HCT116 (cell line): ENCODE results near the gene LSP1. TPM values are rescaled to one million over a fixed set of nuclear protein-coding genes. Genes with fewer than 3 reads are reported as not detected.

Experiments
- ATAC-seq: fragments of 200-7000 bp; cut with Tn5 transposase; 2 replicates; pipeline ENCODE4 v1.9.1; 2020; ENCODE audit warnings: mild to moderate bottlenecking, moderate library complexity
- BruUV-seq: library from RNA; stranded (reverse); fragments of 400-500 nt; replicated peaks from 2 replicates; lab custom pipeline; 2021; lab: Mats Ljungman, UMichigan
- CTCF ChIA-PET: fragments of 300-600 bp; sonication (Branson Sonifier 250); formaldehyde crosslinking; loops from one replicate; lab custom pipeline; 2021; ENCODE audit warnings: antibody characterized with exemption; lab: Charles Lee
- POLR2A ChIA-PET: fragments of 300-600, 350-600 bp; sonication (Branson Sonifier 250); formaldehyde crosslinking; loops from one replicate; lab custom pipeline; 2021; ENCODE audit warnings: antibody characterized with exemption; lab: Charles Lee
- RAD21 ChIA-PET, 2 experiments: fragments of 300-600 bp; sonication (Branson Sonifier 250); formaldehyde crosslinking; loops; one replicate each; lab custom pipeline; 2023; ENCODE audit warnings: low total read pairs in 2 of 2; ENCODE audit not compliant: uncharacterized antibody in 2 of 2, unreplicated experiment in 2 of 2, low non-redundant PET in 1 of 2; lab: Charles Lee
- DNase-seq: peaks from one replicate; pipeline ENCODE4 v3.0.0-alpha.2; 2010; ENCODE audit warnings: low read depth, low spot score
- H2AFZ ChIP-seq: fragments of 200-600 bp; shearing (Covaris generic), sonication (generic); 2 replicates; pipeline ENCODE4 v1.6.1; 2017; ENCODE audit warnings: low read depth, mixed run types, mixed read lengths, antibody characterized with exemption, low read length; ENCODE audit not compliant: poor library complexity, severe bottlenecking
- H3K27ac ChIP-seq: 2 replicates; pipeline ENCODE4 v1.5.1; 2012; ENCODE audit warnings: low read depth, low read length
- H3K27me3 ChIP-seq: fragments of 200-600 bp; sonication (generic); 2 replicates; pipeline ENCODE4 v1.6.1; 2016; ENCODE audit warnings: mixed run types, low read length, mixed read lengths; ENCODE audit not compliant: insufficient read depth
- H3K36me3 ChIP-seq, 2 experiments: fragments of 200-500 bp in 1 of 2; fragments of 200-600 bp in 1 of 2; sonication (Bioruptor generic) in 1 of 2; sonication (generic) in 1 of 2; 2 replicates each; pipeline versions ENCODE4 v1.5.1 to v1.6.1; 2014 to 2016; ENCODE audit warnings: low read length in 2 of 2, inconsistent platforms in 1 of 2, mixed read lengths in 1 of 2, mixed run types in 1 of 2; ENCODE audit not compliant: insufficient read depth in 2 of 2, control insufficient read depth in 1 of 2
- H3K4me1 ChIP-seq, 2 experiments: fragments of 200-600 bp in 1 of 2; sonication (generic) in 1 of 2; 2 replicates each; pipeline versions ENCODE4 v1.5.1 to v1.6.1; 2012 to 2017; ENCODE audit warnings: low read length in 2 of 2, inconsistent platforms in 1 of 2, mild to moderate bottlenecking in 1 of 2, mixed read lengths in 1 of 2, mixed run types in 1 of 2, moderate library complexity in 1 of 2; ENCODE audit not compliant: insufficient read depth in 2 of 2, control insufficient read depth in 1 of 2
- H3K4me2 ChIP-seq: fragments of 200-600 bp; sonication (generic); 2 replicates; pipeline ENCODE4 v1.6.1; 2017; ENCODE audit warnings: mixed run types, low read length, mixed read lengths
- H3K4me3 ChIP-seq, 2 experiments: fragments of 200-600 bp in 1 of 2; sonication (generic) in 1 of 2; replicated peaks in 1 of 2; 2 replicates each; pipeline ENCODE4 v1.5.1; 2011 to 2016; ENCODE audit warnings: low read length in 2 of 2, control low read depth in 1 of 2, low read depth in 1 of 2, mild to moderate bottlenecking in 1 of 2, mixed read lengths in 1 of 2, mixed run types in 1 of 2
- H3K79me2 ChIP-seq: fragments of 200-600 bp; sonication (generic); 2 replicates; pipeline ENCODE4 v1.6.1; 2017; ENCODE audit warnings: mild to moderate bottlenecking, mixed run types, low read length, moderate library complexity, mixed read lengths; ENCODE audit not compliant: insufficient read depth
- H3K9ac ChIP-seq: fragments of 200-600 bp; sonication (generic); 2 replicates; pipeline ENCODE4 v1.6.1; 2016; ENCODE audit warnings: low read length, mixed read lengths
- H3K9me2 ChIP-seq: fragments of 200-600 bp; sonication (generic), shearing (Covaris generic); 2 replicates; pipeline ENCODE4 v1.6.1; 2017; ENCODE audit warnings: mixed run types, mild to moderate bottlenecking, moderate library complexity; ENCODE audit not compliant: insufficient read depth
- H3K9me3 ChIP-seq, 2 experiments: fragments of 200-500 bp in 1 of 2; fragments of 200-600 bp in 1 of 2; sonication (Bioruptor generic) in 1 of 2; sonication (generic) in 1 of 2; 2 replicates each; pipeline ENCODE4 v1.6.1; 2014 to 2017; ENCODE audit warnings: low read length in 2 of 2, mixed read lengths in 2 of 2, inconsistent platforms in 1 of 2, low read depth in 1 of 2, mild to moderate bottlenecking in 1 of 2, mixed run types in 1 of 2, moderate library complexity in 1 of 2; ENCODE audit not compliant: control insufficient read depth in 1 of 2, insufficient read depth in 1 of 2
- H4K20me1 ChIP-seq: fragments of 200-600 bp; sonication (generic), shearing (Covaris generic); 2 replicates; pipeline ENCODE4 v1.6.1; 2017; ENCODE audit warnings: mixed run types, mild to moderate bottlenecking, moderate library complexity; ENCODE audit not compliant: insufficient read depth
- ATF3 ChIP-seq: IDR thresholded peaks from 2 replicates; pipeline ENCODE4 v1.6.1; 2012
- ELF1 ChIP-seq: IDR thresholded peaks from 2 replicates; pipeline ENCODE4 v1.6.1; 2012; ENCODE audit warnings: low read depth, borderline replicate concordance
- RAD21 ChIP-seq: IDR thresholded peaks from 2 replicates; pipeline ENCODE4 v1.6.1; 2012; ENCODE audit warnings: low read depth, mild to moderate bottlenecking
- REST ChIP-seq: IDR thresholded peaks from 2 replicates; pipeline ENCODE4 v1.6.1; 2012; ENCODE audit warnings: low read depth
- SP1 ChIP-seq: IDR thresholded peaks from 2 replicates; pipeline ENCODE4 v1.6.1; 2012; ENCODE audit warnings: low read depth
- YY1 ChIP-seq: IDR thresholded peaks from 2 replicates; pipeline ENCODE4 v1.6.1; 2011; ENCODE audit warnings: low read length, low read depth, moderate library complexity, mild to moderate bottlenecking; ENCODE audit not compliant: insufficient replicate concordance; ENCODE audit errors: extremely low read depth
- ZFX ChIP-seq: fragments of 450-650 bp; IDR thresholded peaks from 2 replicates; pipeline ENCODE4 v1.6.1; 2017
- intact Hi-C: fragments of 100-400 bp; cut with micrococcal nuclease; formaldehyde crosslinking; loops from 2 replicates; pipeline ENCODE4 v1.10.0; 2022
- total RNA-seq: library from RNA; stranded (reverse); gene quantifications from one replicate; pipeline ENCODE4 v1.2.1, GENCODE V29; 2021; ENCODE audit not compliant: unreplicated experiment
- TF ChIP-seq, protein P1 (sequence below): IDR thresholded peaks from 2 replicates; pipeline ENCODE4 v1.6.1; 2012
- TF ChIP-seq, protein P2 (sequence below), 3 experiments: fragments of 200-600 bp in 1 of 3; sonication (generic) in 1 of 3; IDR thresholded peaks in 2 of 3; conservative IDR thresholded peaks in 1 of 3; 2 replicates each; pipeline ENCODE4 v1.5.1; 2012 to 2017; ENCODE audit warnings: low read depth in 2 of 3, low read length in 2 of 3, antibody characterized with exemption in 1 of 3, borderline replicate concordance in 1 of 3, control low read depth in 1 of 3, mild to moderate bottlenecking in 1 of 3, mixed read lengths in 1 of 3, mixed run types in 1 of 3, moderate library complexity in 1 of 3; ENCODE audit not compliant: insufficient read depth in 1 of 3

Gene LSP1
- total RNA-seq, 1 experiment from 2014 or later, result 1.3 TPM

- TF ChIP-seq ZFX, result no peak
- TF ChIP-seq, all 23 proteins: peak for 0
Observed at GRCh38 chr11:1835671-1836010, 17.2 kb upstream of the LSP1 start (continued).

DNA sequence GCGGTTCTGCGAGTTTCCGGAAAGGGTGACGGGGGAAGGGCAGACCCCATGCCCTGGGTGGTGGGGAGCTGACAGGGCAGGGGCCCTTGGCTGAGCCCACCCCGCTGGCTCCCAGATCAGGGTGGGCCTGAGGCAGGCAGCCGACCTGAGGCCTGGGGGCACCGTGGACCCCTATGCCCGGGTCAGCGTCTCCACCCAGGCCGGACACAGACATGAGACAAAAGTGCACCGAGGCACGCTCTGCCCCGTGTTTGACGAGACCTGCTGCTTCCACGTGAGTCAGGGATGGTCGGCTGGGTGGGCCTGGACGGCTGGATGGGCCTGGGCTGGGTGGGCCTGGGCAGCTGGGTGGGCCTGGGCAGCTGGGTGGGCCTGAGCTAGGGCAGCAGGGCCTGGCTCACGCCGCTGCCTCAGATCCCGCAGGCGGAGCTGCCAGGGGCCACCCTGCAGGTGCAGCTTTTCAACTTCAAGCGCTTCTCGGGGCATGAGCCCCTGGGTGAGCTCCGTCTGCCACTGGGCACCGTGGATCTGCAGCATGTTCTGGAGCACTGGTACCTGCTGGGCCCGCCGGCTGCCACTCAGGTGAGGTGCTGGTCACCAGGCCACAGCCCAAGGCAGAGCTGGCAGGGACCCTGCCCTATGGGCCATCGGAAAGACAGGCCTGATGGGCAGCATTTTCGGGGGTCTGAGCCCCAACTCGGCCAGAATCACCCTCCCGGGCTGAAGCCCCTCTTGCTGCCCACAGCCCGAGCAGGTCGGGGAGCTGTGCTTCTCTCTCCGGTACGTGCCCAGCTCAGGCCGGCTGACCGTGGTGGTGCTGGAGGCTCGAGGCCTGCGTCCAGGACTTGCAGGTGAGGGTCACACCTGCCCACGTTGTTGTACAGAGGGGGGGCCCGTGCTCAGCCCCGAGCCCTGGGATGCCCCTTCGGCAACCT, 16.6 kb upstream of the LSP1 start:
- no peaks in the 10 kb centered on the region for H3K9me2 ChIP-seq
- POLR2A ChIA-PET, result no interaction called here
- H3K27me3 ChIP-seq, result no peaks in the 10 kb centered on the region
- H3K79me2 ChIP-seq, result no peaks in the 10 kb centered on the region
- no peak overlapping the region for H3K4me2 ChIP-seq
- TF ChIP-seq RAD21, result no peak
- TF ChIP-seq SP1, result no peak
- TF ChIP-seq, protein P1, sequence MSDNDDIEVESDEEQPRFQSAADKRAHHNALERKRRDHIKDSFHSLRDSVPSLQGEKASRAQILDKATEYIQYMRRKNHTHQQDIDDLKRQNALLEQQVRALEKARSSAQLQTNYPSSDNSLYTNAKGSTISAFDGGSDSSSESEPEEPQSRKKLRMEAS, result no peak
- TF ChIP-seq REST, result no peak
- TF ChIP-seq, protein P2, sequence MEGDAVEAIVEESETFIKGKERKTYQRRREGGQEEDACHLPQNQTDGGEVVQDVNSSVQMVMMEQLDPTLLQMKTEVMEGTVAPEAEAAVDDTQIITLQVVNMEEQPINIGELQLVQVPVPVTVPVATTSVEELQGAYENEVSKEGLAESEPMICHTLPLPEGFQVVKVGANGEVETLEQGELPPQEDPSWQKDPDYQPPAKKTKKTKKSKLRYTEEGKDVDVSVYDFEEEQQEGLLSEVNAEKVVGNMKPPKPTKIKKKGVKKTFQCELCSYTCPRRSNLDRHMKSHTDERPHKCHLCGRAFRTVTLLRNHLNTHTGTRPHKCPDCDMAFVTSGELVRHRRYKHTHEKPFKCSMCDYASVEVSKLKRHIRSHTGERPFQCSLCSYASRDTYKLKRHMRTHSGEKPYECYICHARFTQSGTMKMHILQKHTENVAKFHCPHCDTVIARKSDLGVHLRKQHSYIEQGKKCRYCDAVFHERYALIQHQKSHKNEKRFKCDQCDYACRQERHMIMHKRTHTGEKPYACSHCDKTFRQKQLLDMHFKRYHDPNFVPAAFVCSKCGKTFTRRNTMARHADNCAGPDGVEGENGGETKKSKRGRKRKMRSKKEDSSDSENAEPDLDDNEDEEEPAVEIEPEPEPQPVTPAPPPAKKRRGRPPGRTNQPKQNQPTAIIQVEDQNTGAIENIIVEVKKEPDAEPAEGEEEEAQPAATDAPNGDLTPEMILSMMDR (IDR thresholded peaks at IDR 0.05 in 2 of 3, conservative IDR thresholded peaks at IDR 0.05 in 1 of 3; ENCODE audit: borderline replicate concordance in 1 of 3, insufficient read depth in 1 of 3, low read depth in 2 of 3, low read length in 2 of 3), result no peak
- TF ChIP-seq ATF3, result no peak
- TF ChIP-seq ELF1, result no peak
- no peak for TF ChIP-seq YY1
- TF ChIP-seq, all 23 proteins: peak for 0
- H3K27ac ChIP-seq, result no peak overlapping the region
- no peak overlapping the region for H3K9ac ChIP-seq
- no peaks in the 10 kb centered on the region for H3K9me3 ChIP-seq
- ATAC-seq (no peak), DNase-seq (no peak)
- ChIA-PET RAD21 (interaction anchor here in 1 of 2 experiments (0.6 to 0.8 kb wide), 2 partner anchors 40 to 315 kb away, joined by 3 to 5 read pairs; no protein-coding TSS in a partner anchor), CTCF (interaction anchor here (0.7 to 5.0 kb wide), 7 partner anchors 10 to 315 kb away, joined by 3 to 65 read pairs (median 6); no protein-coding TSS in a partner anchor)
- no peaks in the 10 kb centered on the region for H4K20me1 ChIP-seq
- H3K36me3 ChIP-seq, result no peaks in the 10 kb centered on the region
- no TSS peak for BruUV-seq
- H2AFZ ChIP-seq, result no peak overlapping the region
- intact Hi-C loops, result no loop called here
- no peak overlapping the region for H3K4me3 ChIP-seq
- peaks cover 28 to 43% of the 10 kb centered on the region in 2 experiments for H3K4me1 ChIP-seq
